ENCODE measurements around the gene TBC1D2. TPM values are rescaled to one million over a fixed set of nuclear protein-coding genes. Genes with fewer than 3 reads are reported as not detected.

The TBC1D2 gene
- total and polyA plus RNA-seq, 10 of the 15 experiments (the other 5 are each of a cell fraction or from before 2014, with no cell fraction given), result 0.04 to 1.6 (median 1.1) TPM

DNA sequence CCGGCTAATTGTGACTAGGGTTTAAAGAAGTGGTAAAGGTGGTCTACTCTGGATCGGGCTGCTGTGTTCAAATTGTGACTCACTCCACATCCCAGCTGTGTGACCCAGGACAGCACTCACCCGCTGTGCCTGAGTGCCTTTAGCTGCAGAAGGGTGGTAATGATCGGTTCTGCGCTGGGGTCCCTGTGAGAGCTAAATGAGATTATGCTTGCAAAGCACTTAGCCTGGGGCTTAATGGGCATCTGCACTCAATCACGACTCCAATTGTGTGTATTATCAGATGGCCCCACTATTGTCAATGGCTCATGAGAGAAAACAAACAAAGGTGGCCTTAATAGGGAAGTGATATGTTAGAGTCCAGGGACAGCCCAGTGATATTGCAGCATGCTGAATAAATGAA is 25.1 kb upstream of the TBC1D2 start (continued):
- TF ChIP-seq, protein P1, sequence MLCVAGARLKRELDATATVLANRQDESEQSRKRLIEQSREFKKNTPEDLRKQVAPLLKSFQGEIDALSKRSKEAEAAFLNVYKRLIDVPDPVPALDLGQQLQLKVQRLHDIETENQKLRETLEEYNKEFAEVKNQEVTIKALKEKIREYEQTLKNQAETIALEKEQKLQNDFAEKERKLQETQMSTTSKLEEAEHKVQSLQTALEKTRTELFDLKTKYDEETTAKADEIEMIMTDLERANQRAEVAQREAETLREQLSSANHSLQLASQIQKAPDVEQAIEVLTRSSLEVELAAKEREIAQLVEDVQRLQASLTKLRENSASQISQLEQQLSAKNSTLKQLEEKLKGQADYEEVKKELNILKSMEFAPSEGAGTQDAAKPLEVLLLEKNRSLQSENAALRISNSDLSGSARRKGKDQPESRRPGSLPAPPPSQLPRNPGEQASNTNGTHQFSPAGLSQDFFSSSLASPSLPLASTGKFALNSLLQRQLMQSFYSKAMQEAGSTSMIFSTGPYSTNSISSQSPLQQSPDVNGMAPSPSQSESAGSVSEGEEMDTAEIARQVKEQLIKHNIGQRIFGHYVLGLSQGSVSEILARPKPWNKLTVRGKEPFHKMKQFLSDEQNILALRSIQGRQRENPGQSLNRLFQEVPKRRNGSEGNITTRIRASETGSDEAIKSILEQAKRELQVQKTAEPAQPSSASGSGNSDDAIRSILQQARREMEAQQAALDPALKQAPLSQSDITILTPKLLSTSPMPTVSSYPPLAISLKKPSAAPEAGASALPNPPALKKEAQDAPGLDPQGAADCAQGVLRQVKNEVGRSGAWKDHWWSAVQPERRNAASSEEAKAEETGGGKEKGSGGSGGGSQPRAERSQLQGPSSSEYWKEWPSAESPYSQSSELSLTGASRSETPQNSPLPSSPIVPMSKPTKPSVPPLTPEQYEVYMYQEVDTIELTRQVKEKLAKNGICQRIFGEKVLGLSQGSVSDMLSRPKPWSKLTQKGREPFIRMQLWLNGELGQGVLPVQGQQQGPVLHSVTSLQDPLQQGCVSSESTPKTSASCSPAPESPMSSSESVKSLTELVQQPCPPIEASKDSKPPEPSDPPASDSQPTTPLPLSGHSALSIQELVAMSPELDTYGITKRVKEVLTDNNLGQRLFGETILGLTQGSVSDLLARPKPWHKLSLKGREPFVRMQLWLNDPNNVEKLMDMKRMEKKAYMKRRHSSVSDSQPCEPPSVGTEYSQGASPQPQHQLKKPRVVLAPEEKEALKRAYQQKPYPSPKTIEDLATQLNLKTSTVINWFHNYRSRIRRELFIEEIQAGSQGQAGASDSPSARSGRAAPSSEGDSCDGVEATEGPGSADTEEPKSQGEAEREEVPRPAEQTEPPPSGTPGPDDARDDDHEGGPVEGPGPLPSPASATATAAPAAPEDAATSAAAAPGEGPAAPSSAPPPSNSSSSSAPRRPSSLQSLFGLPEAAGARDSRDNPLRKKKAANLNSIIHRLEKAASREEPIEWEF (IDR thresholded peaks at IDR 0.05; ENCODE audit: insufficient replicate concordance, low read depth, low read length), result no peak
- no peak for TF ChIP-seq ZZZ3 (IDR thresholded peaks at IDR 0.05; ENCODE audit: control insufficient read depth, insufficient read length, low read depth)

DNA sequence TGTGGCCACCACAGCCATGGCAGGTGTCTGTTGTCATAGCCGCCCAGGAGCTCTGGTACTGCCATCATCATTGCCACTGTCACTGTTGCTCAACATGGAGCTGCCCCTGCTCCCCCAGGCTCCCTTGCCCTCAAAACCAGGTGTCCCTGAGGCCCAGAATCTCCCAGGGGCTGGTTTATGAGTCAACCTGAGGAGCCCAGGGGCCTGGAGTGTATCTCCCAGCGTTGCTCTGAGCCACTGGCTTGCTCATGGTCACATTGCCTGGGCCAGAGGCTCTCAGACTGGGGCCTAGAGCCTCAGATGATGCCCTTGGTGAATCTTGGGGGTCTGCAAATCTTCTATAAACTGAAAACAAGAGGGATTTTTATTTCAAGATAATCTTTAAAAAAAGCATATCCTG is 24.7 kb upstream of the TBC1D2 start:
- no peak for TF ChIP-seq GATAD2B (conservative IDR thresholded peaks at IDR 0.05; ENCODE audit: low read depth)
- no peak for TF ChIP-seq FOXK2 (IDR thresholded peaks at IDR 0.05)
- TF ChIP-seq, protein P2, sequence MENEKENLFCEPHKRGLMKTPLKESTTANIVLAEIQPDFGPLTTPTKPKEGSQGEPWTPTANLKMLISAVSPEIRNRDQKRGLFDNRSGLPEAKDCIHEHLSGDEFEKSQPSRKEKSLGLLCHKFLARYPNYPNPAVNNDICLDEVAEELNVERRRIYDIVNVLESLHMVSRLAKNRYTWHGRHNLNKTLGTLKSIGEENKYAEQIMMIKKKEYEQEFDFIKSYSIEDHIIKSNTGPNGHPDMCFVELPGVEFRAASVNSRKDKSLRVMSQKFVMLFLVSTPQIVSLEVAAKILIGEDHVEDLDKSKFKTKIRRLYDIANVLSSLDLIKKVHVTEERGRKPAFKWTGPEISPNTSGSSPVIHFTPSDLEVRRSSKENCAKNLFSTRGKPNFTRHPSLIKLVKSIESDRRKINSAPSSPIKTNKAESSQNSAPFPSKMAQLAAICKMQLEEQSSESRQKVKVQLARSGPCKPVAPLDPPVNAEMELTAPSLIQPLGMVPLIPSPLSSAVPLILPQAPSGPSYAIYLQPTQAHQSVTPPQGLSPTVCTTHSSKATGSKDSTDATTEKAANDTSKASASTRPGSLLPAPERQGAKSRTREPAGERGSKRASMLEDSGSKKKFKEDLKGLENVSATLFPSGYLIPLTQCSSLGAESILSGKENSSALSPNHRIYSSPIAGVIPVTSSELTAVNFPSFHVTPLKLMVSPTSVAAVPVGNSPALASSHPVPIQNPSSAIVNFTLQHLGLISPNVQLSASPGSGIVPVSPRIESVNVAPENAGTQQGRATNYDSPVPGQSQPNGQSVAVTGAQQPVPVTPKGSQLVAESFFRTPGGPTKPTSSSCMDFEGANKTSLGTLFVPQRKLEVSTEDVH (IDR thresholded peaks at IDR 0.05; ENCODE audit: low read depth, partially characterized antibody), result no peak
- no peak for TF ChIP-seq KLF5 (IDR thresholded peaks at IDR 0.05; ENCODE audit: partially characterized antibody)
- TF ChIP-seq CHD1 (IDR thresholded peaks at IDR 0.05; ENCODE audit: low read depth, low read length), result no peak
- TF ChIP-seq, protein P3, sequence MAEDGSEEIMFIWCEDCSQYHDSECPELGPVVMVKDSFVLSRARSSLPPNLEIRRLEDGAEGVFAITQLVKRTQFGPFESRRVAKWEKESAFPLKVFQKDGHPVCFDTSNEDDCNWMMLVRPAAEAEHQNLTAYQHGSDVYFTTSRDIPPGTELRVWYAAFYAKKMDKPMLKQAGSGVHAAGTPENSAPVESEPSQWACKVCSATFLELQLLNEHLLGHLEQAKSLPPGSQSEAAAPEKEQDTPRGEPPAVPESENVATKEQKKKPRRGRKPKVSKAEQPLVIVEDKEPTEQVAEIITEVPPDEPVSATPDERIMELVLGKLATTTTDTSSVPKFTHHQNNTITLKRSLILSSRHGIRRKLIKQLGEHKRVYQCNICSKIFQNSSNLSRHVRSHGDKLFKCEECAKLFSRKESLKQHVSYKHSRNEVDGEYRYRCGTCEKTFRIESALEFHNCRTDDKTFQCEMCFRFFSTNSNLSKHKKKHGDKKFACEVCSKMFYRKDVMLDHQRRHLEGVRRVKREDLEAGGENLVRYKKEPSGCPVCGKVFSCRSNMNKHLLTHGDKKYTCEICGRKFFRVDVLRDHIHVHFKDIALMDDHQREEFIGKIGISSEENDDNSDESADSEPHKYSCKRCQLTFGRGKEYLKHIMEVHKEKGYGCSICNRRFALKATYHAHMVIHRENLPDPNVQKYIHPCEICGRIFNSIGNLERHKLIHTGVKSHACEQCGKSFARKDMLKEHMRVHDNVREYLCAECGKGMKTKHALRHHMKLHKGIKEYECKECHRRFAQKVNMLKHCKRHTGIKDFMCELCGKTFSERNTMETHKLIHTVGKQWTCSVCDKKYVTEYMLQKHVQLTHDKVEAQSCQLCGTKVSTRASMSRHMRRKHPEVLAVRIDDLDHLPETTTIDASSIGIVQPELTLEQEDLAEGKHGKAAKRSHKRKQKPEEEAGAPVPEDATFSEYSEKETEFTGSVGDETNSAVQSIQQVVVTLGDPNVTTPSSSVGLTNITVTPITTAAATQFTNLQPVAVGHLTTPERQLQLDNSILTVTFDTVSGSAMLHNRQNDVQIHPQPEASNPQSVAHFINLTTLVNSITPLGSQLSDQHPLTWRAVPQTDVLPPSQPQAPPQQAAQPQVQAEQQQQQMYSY (CRISPR knock-in tag; IDR thresholded peaks at IDR 0.05), result no peak
- no peak for TF ChIP-seq MYC (IDR thresholded peaks at IDR 0.05; ENCODE audit: insufficient read depth, insufficient read length, insufficient replicate concordance, low read length, severe bottlenecking)
- no peak for TF ChIP-seq NFIC (IDR thresholded peaks at IDR 0.05; ENCODE audit: low read depth, low read length)
- intact Hi-C loops (cut with micrococcal nuclease; ENCODE audit: unreplicated experiment) (no loop called here), in situ Hi-C loops (cut with MboI) (no loop called here)
- Histone ChIP-seq H3K9ac (ENCODE audit: control insufficient read depth, insufficient read depth, low read length) (no peak overlapping the region), H3K4me3 (no peak overlapping the region), H3K9me3 (replicated peaks; ENCODE audit: control insufficient read depth, insufficient read depth, low read length) (no peaks in the 10 kb centered on the region), H3K36me3 (ENCODE audit: control insufficient read depth in 2 of 2, insufficient read depth in 2 of 2, low read length in 1 of 2) (no peaks in the 10 kb centered on the region), H3K4me1 (ENCODE audit: control insufficient read depth, insufficient read depth, low read length) (no peaks in the 10 kb centered on the region), H3K4me2 (ENCODE audit: control insufficient read depth, insufficient read depth) (no peak overlapping the region), H3K27ac (ENCODE audit: control insufficient read depth, insufficient read depth) (no peak overlapping the region), H2AFZ (ENCODE audit: control insufficient read depth, low read depth, low read length) (no peak overlapping the region), H3K27me3 (replicated peaks in 1 of 2; ENCODE audit: control insufficient read depth in 2 of 2, insufficient read depth in 2 of 2, low read length in 1 of 2) (peaks cover 3 to 4% of the 10 kb centered on the region in 2 experiments; a peak in 2 of 4 replicates), H4K20me1 (ENCODE audit: control insufficient read depth, insufficient read depth) (no peaks in the 10 kb centered on the region), H3K79me2 (ENCODE audit: control insufficient read depth, insufficient read depth, low read length) (no peaks in the 10 kb centered on the region)
- 17% methylated on average over 2 of the region's 2 CpGs for WGBS (ENCODE audit: insufficient coverage, insufficient replicate concordance, low lambda C conversion rate, missing lambda C conversion rate)
- DNase-seq (ENCODE audit: low read depth, low spot score) (no peak), ATAC-seq (no peak), FAIRE-seq (no peak)
- ChIA-PET SMC1A (ENCODE audit: uncharacterized antibody, unreplicated experiment) (no interaction called here), CTCF (no interaction called here), RAD21 (ENCODE audit: unreplicated experiment) (no interaction called here), POLR2A (no interaction called here)
- BruUV-seq (replicated peaks), result no TSS peak
